Hepatocyte (in vitro differentiated cells): ENCODE data around the gene SPOCK2.

ENCODE experiments used
- CTCF ChIP-seq: fragments of 200-600 bp; sonication (generic); IDR thresholded peaks from 2 replicates; pipeline ENCODE4 v1.5.1; 2016; ENCODE audit warnings: antibody characterized with exemption, mild to moderate bottlenecking; ENCODE audit not compliant: poor library complexity
- EZH2phosphoT487 ChIP-seq: fragments of 200-600 bp; sonication (generic); IDR thresholded peaks from one replicate; pipeline ENCODE4 v1.6.1; 2018; ENCODE audit warnings: antibody characterized with exemption, mild to moderate bottlenecking, low read depth, moderate library complexity; ENCODE audit not compliant: unreplicated experiment, severe bottlenecking

GRCh38 chr10:72132854-72133253 is 44.5 kb upstream of the SPOCK2 start:
- TF ChIP-seq EZH2phosphoT487 (no peak), CTCF (no peak)
